Stimulated activated naive CD8-positive, alpha-beta T cell treated with anti-CD3 and anti-CD28 coated beads, Interleukin-15, Interleukin-2, amounts not matched to agents 100 U/mL and 50 U/mL, for 24 hours (primary cell): ENCODE measurements around the gene CCR5AS.
A peak's percentile ranks its signal among the peaks of the same experiment; 100 is the strongest.

Experiments
- ATAC-seq: fragments of 150-1000 bp; cut with Tn5 transposase; one replicate; pipeline ENCODE4 v1.10.0; 2021
- DNase-seq: peaks from one replicate; pipeline ENCODE4 v3.0.0; 2021

Gene CCR5AS

GRCh38 chr3:46380471-46381221 lies 26.2 kb downstream of the CCR5AS start:
- no peak for ATAC-seq
- DNase-seq = no peak

DNA sequence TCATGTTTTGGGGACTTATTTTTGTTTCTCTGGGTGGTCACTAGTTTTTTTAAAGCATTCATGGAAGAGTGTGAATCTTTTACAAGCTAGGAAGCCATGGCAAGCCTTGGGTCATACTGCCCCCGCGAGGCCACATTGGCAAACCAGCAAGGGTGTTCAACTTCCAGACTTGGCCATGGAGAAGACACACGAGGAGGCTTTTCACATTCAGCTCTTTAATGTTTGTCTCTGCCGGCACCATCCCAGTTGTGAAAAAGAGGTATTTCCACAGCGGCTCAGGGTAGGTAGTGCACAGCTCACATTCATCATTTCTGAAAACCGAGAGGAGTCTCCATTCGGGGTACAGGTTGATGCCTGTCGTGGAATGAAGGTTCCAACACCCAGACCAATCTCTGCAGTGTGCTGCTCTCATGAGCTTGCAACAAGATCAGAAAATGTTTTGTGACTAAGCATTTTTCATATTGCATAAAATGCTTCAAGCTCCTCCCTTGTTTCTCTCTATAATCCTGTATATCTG lies 28.4 kb downstream of the CCR5AS start:
- ATAC-seq (no peak), DNase-seq (peak; percentile 78)

DNA sequence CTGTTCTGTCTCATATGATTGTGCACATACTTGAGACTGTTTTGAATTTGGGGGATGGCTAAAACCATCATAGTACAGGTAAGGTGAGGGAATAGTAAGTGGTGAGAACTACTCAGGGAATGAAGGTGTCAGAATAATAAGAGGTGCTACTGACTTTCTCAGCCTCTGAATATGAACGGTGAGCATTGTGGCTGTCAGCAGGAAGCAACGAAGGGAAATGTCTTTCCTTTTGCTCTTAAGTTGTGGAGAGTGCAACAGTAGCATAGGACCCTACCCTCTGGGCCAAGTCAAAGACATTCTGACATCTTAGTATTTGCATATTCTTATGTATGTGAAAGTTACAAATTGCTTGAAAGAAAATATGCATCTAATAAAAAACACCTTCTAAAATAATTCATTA lies 31.1 kb downstream of the CCR5AS start:
- DNase-seq (no peak), ATAC-seq (no peak)

DNA sequence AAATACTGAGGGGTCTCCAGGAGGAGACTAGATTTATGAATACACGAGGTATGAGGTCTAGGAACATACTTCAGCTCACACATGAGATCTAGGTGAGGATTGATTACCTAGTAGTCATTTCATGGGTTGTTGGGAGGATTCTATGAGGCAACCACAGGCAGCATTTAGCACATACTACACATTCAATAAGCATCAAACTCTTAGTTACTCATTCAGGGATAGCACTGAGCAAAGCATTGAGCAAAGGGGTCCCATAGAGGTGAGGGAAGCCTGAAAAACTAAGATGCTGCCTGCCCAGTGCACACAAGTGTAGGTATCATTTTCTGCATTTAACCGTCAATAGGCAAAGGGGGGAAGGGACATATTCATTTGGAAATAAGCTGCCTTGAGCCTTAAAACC lies 31.6 kb downstream of the CCR5AS start:
- ATAC-seq = peak; percentile 51
- DNase-seq = no peak

DNA sequence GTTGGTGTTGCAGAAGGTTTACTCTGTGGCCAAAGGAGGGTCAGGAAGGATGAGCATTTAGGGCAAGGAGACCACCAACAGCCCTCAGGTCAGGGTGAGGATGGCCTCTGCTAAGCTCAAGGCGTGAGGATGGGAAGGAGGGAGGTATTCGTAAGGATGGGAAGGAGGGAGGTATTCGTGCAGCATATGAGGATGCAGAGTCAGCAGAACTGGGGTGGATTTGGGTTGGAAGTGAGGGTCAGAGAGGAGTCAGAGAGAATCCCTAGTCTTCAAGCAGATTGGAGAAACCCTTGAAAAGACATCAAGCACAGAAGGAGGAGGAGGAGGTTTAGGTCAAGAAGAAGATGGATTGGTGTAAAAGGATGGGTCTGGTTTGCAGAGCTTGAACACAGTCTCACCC lies 32.1 kb downstream of the CCR5AS start:
- no peak for DNase-seq
- ATAC-seq = no peak

- no peak for ATAC-seq
- no peak for DNase-seq
Measured at GRCh38 chr3:46372492-46373359, 34.1 kb downstream of the CCR5AS start.

DNA sequence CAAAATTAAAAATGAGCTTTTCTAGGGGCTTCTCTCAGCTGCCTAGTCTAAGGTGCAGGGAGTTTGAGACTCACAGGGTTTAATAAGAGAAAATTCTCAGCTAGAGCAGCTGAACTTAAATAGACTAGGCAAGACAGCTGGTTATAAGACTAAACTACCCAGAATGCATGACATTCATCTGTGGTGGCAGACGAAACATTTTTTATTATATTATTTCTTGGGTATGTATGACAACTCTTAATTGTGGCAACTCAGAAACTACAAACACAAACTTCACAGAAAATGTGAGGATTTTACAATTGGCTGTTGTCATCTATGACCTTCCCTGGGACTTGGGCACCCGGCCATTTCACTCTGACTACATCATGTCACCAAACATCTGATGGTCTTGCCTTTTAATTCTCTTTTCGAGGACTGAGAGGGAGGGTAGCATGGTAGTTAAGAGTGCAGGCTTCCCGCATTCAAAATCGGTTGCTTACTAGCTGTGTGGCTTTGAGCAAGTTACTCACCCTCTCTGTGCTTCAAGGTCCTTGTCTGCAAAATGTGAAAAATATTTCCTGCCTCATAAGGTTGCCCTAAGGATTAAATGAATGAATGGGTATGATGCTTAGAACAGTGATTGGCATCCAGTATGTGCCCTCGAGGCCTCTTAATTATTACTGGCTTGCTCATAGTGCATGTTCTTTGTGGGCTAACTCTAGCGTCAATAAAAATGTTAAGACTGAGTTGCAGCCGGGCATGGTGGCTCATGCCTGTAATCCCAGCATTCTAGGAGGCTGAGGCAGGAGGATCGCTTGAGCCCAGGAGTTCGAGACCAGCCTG lies 35.1 kb downstream of the CCR5AS start:
- DNase-seq (no peak), ATAC-seq (no peak)

DNA sequence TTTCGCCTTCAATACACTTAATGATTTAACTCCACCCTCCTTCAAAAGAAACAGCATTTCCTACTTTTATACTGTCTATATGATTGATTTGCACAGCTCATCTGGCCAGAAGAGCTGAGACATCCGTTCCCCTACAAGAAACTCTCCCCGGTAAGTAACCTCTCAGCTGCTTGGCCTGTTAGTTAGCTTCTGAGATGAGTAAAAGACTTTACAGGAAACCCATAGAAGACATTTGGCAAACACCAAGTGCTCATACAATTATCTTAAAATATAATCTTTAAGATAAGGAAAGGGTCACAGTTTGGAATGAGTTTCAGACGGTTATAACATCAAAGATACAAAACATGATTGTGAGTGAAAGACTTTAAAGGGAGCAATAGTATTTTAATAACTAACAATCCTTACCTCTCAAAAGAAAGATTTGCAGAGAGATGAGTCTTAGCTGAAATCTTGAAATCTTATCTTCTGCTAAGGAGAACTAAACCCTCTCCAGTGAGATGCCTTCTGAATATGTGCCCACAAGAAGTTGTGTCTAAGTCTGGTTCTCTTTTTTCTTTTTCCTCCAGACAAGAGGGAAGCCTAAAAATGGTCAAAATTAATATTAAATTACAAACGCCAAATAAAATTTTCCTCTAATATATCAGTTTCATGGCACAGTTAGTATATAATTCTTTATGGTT lies 35.9 kb downstream of the CCR5AS start, which contains the start of gene CCR5:
Gene CCR5, plus strand, starts transcription at position 108 of the 680 bp plus-strand sequence. CDS start 1,957 bp downstream, outside the sequence.
- ATAC-seq (peak; percentile 40), DNase-seq (no peak)

- DNase-seq = peak; percentile 32
- peak; percentile 90 for ATAC-seq
Measured at GRCh38 chr3:46369675-46370132, 37.2 kb downstream of the CCR5AS start.

- ATAC-seq (no peak), DNase-seq (no peak)
Measured at GRCh38 chr3:46369151-46369550, 37.7 kb downstream of the CCR5AS start.

- DNase-seq (peak; percentile 46), ATAC-seq (peak; percentile 31)
Measured at GRCh38 chr3:46368569-46368968, 38.3 kb downstream of the CCR5AS start.

DNA sequence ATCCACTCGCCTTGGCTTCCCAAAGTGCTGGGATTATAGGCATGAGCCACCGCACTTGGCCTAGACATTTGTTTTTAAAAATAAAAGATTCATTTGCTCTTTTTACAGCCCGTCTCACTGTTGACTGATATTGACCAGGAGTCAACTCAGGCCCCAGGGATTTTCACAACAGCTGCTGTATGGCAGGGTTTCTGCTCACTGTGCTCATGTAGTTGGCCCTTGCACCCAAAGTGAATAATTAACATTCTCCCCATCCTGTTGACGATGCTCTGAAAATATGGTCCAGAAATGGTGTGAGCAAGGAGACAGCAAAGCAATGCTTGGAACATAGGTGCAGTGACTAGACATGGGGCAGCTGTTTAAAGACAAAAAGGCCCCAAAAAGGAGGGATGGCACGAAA lies 39.1 kb downstream of the CCR5AS start:
- DNase-seq (no peak), ATAC-seq (no peak)

DNA sequence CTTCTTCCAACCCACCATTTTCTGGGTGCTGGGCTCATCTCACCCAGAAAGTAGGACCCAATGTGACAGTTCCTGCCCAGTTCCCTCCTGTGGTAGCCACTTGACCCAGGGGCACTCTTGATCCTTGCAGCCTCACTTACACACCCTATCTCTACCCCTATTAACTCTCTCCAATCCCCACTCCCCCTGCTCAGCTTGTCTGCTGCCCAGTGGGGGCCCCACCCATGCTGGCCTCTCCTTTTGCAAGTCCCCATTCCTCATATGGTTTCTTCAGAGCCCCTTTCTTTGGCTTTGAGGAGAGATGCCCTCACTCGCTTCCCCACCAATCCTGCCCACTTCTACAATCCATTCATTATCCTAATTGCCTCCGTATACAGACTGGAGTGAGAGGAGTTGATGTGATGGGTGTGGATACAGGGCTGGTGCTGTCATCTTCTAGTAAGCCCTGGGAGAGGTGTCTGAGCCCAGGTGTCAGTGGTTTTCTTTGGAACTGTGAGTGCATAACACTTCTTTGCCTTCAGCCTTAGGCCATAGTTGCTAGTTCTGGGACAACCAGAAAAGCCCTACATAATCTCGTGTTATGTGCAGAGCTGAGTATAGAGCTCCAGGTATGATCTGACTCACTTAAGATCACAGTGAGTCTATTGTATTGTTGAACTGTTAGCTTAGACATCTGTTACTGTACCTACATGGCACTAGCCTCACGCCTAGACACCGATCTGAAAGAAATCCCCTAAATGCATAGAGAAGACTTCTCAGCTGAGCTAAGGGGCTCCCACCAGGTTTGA lies 40.9 kb downstream of the CCR5AS start:
- no peak for ATAC-seq

DNA sequence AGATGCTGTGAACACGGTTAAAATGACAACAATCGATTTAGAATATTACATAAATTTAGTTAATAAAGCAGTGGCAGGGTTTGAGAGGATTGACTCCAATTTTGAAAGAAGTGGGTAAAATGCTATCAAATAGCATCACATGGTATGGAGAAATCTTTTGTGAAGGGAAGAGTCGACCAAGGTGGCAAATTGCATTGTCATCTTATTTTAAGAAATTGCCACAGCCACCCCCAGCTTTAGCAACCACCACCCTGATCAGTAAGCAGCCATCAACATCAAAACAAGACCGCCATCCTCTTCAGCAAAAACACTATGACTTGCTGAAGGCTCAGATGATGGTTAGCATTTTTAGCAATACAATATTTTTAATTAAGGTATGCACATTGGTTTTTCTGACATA lies 41.8 kb downstream of the CCR5AS start:
- DNase-seq (no peak), ATAC-seq (no peak)

More for the DNA sequence above, 40.9 kb downstream of the CCR5AS start:
- DNase-seq = no peak

GRCh38 chr3:46361408-46362283 lies 45.2 kb downstream of the CCR5AS start:
- ATAC-seq (peak; percentile 33), DNase-seq (no peak)

- no peak for ATAC-seq
- DNase-seq = no peak
Measured at GRCh38 chr3:46360907-46361306, 46.0 kb downstream of the CCR5AS start.

- ATAC-seq (peak; percentile 85), DNase-seq (no peak)
Measured at GRCh38 chr3:46359733-46360493, 47.0 kb downstream of the CCR5AS start.

DNA sequence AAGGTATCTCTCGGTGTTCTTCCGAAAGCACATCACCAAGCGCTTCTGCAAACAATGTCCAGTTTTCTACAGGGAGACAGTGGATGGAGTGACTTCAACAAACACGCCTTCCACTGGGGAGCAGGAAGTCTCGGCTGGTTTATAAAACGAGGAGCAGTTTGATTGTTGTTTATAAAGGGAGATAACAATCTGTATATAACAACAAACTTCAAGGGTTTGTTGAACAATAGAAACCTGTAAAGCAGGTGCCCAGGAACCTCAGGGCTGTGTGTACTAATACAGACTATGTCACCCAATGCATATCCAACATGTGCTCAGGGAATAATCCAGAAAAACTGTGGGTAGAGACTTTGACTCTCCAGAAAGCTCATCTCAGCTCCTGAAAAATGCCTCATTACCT lies 48.4 kb downstream of the CCR5AS start:
- DNase-seq (no peak), ATAC-seq (no peak)

- ATAC-seq (no peak), DNase-seq (no peak)
Measured at GRCh38 chr3:46356909-46357308, 50.0 kb downstream of the CCR5AS start.
